ENCODE results near the gene GPR89B. TPM values are rescaled to one million over a fixed set of nuclear protein-coding genes. Genes with fewer than 3 reads are reported as not detected.
"Not testable (repeated sequence)": the region's sequence is repeated elsewhere in the genome, so short reads cannot be mapped to it uniquely, and the experiment has no call there.

Gene GPR89B
- 19.0 and 21.8 TPM in 2 replicates for total RNA-seq
- polyA plus RNA-seq: 19.2 and 21.7 TPM in 2 replicates
- 8.7 and 10.7 TPM in 2 replicates for polyA plus RNA-seq (2012)
- 13.7 and 19.8 TPM in 2 replicates for polyA minus RNA-seq (ENCODE audit: low replicate concordance)

- peak within 1 kb of the TSS; percentile 69 for H3K9ac ChIP-seq (ENCODE audit: insufficient read depth, low read length)
Observed at GRCh38 chr1:147928236-147929132, at the start of gene GPR89B. Gene GPR89B, plus strand, starts transcription at chr1:147928420. Its CDS starts 117 bp downstream, at chr1:147928537.

DNA sequence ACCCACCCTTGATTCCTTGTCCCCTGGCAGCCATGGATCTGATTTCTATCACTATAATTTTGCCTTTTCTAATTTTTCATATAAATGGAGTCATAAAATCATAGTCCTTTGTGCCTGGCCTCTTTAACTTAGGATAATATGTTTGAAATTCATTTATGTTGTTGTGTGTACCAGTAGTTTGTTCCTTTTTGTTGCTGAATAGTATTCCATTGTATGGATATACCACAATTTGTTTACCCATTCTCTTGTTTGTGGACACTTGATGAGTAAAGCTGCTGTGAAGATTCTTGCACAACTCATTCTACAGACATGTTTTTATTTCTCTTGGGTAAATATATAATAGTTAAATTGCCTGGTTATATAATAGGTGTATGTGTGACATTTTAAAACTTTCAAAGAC, 48.3 kb upstream of the GPR89B start:
- Histone ChIP-seq H3K36me3 (ENCODE audit: control insufficient read depth, insufficient read depth, low read length) (no peaks in the 10 kb centered on the region), H3K4me1 (ENCODE audit: control insufficient read depth, extremely low read depth, insufficient read depth, low read length) (no peaks in the 10 kb centered on the region), H3K9ac (ENCODE audit: insufficient read depth, low read length) (no peak overlapping the region), H3K27me3 (ENCODE audit: control insufficient read depth, insufficient read depth, low read length) (no peaks in the 10 kb centered on the region), H3K4me3 (replicated peaks in 1 of 4; ENCODE audit: control extremely low read depth in 1 of 4, insufficient read depth in 1 of 4, low read depth in 3 of 4, low read length in 4 of 4) (no peak overlapping the region), H3K4me2 (ENCODE audit: extremely low read depth, insufficient read depth, low read length) (no peak overlapping the region), H4K20me1 (ENCODE audit: control insufficient read depth, extremely low read depth, insufficient read depth, low read length) (no peaks in the 10 kb centered on the region), H3K79me2 (ENCODE audit: control insufficient read depth, insufficient read depth, low read length) (no peaks in the 10 kb centered on the region), H3K27ac (ENCODE audit: insufficient read depth, low read length) (no peak overlapping the region), H3K9me3 (ENCODE audit: control insufficient read depth, insufficient read depth, low read depth, low read length) (no peaks in the 10 kb centered on the region), H2AFZ (ENCODE audit: low read length) (no peak overlapping the region)
- DNase-seq (ENCODE audit: low read depth in 2 of 2): no peak
- TF ChIP-seq EZH2 (IDR thresholded peaks at IDR 0.05; ENCODE audit: low read length, missing control alignments): no peak
- TF ChIP-seq, protein P1, sequence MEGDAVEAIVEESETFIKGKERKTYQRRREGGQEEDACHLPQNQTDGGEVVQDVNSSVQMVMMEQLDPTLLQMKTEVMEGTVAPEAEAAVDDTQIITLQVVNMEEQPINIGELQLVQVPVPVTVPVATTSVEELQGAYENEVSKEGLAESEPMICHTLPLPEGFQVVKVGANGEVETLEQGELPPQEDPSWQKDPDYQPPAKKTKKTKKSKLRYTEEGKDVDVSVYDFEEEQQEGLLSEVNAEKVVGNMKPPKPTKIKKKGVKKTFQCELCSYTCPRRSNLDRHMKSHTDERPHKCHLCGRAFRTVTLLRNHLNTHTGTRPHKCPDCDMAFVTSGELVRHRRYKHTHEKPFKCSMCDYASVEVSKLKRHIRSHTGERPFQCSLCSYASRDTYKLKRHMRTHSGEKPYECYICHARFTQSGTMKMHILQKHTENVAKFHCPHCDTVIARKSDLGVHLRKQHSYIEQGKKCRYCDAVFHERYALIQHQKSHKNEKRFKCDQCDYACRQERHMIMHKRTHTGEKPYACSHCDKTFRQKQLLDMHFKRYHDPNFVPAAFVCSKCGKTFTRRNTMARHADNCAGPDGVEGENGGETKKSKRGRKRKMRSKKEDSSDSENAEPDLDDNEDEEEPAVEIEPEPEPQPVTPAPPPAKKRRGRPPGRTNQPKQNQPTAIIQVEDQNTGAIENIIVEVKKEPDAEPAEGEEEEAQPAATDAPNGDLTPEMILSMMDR (conservative IDR thresholded peaks at IDR 0.05 in 1 of 2, IDR thresholded peaks at IDR 0.05 in 1 of 2; ENCODE audit: low read depth in 1 of 2, low read length in 2 of 2): no peak

More at GRCh38 chr1:147928236-147929132, at the start of gene GPR89B:
- H3K27me3 ChIP-seq (ENCODE audit: control insufficient read depth, insufficient read depth, low read length); H3K4me1 ChIP-seq (ENCODE audit: control insufficient read depth, extremely low read depth, insufficient read depth, low read length); H4K20me1 ChIP-seq (ENCODE audit: control insufficient read depth, extremely low read depth, insufficient read depth, low read length); H3K36me3 ChIP-seq (ENCODE audit: control insufficient read depth, insufficient read depth, low read length); H3K79me2 ChIP-seq (ENCODE audit: control insufficient read depth, insufficient read depth, low read length); H3K9me3 ChIP-seq (ENCODE audit: control insufficient read depth, insufficient read depth, low read depth, low read length): not testable (repeated sequence)
- Histone ChIP-seq H3K4me3 (replicated peaks in 1 of 4; ENCODE audit: control extremely low read depth in 1 of 4, insufficient read depth in 1 of 4, low read depth in 3 of 4, low read length in 4 of 4) (peak within 1 kb of the TSS; percentile 70 to 77 (median 72)), H2AFZ (ENCODE audit: low read length) (peak within 1 kb of the TSS; percentile 91), H3K27ac (ENCODE audit: insufficient read depth, low read length) (peak within 1 kb of the TSS; percentile 47), H3K4me2 (ENCODE audit: extremely low read depth, insufficient read depth, low read length) (peak within 1 kb of the TSS; percentile 25)
- peak; percentile 78 to 84 for DNase-seq (ENCODE audit: low read depth in 2 of 2)

DNA sequence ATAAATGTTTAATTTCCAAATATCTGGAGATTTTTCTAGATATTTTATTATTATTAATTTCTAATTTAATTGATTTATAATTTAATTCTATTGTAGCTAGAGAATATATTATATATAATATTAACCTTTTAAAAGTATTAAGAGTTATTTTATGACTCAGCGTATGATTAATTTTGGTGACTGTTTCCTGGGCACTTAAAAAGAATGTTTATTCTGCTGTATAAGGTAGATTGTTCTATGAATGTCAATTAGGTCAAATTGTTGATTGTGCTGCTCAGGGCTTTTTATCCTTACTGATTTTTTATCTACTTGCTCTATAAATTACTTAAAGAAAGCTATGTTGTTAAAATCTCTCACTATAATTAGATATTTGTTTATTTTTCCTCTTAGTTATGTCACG, 45.7 kb upstream of the GPR89B start:
- Histone ChIP-seq H3K9ac (ENCODE audit: insufficient read depth, low read length) (no peak overlapping the region), H3K4me2 (ENCODE audit: extremely low read depth, insufficient read depth, low read length) (no peak overlapping the region), H3K36me3 (ENCODE audit: control insufficient read depth, insufficient read depth, low read length) (no peaks in the 10 kb centered on the region), H3K4me1 (ENCODE audit: control insufficient read depth, extremely low read depth, insufficient read depth, low read length) (no peaks in the 10 kb centered on the region), H3K4me3 (replicated peaks in 1 of 4; ENCODE audit: control extremely low read depth in 1 of 4, insufficient read depth in 1 of 4, low read depth in 3 of 4, low read length in 4 of 4) (no peak overlapping the region), H2AFZ (ENCODE audit: low read length) (no peak overlapping the region), H4K20me1 (ENCODE audit: control insufficient read depth, extremely low read depth, insufficient read depth, low read length) (no peaks in the 10 kb centered on the region), H3K9me3 (ENCODE audit: control insufficient read depth, insufficient read depth, low read depth, low read length) (no peaks in the 10 kb centered on the region), H3K27ac (ENCODE audit: insufficient read depth, low read length) (no peak overlapping the region), H3K27me3 (ENCODE audit: control insufficient read depth, insufficient read depth, low read length) (no peaks in the 10 kb centered on the region), H3K79me2 (ENCODE audit: control insufficient read depth, insufficient read depth, low read length) (no peaks in the 10 kb centered on the region)
- DNase-seq (ENCODE audit: low read depth in 2 of 2): no peak
- TF ChIP-seq EZH2 (IDR thresholded peaks at IDR 0.05; ENCODE audit: low read length, missing control alignments): no peak
- TF ChIP-seq, protein P1 (conservative IDR thresholded peaks at IDR 0.05 in 1 of 2, IDR thresholded peaks at IDR 0.05 in 1 of 2; ENCODE audit: low read depth in 1 of 2, low read length in 2 of 2): no peak
